Testis (tissue), 2 donors: Measurements from ENCODE around the gene CTSE.

Experiments used
- CTCF ChIP-seq, 3 experiments: fragments of 450-650 bp in 2 of 3; fragments of 200-600 bp in 1 of 3; sonication (generic) in 1 of 3; IDR thresholded peaks; one replicate each; pipeline ENCODE4 v1.5.1; 2016 to 2019; ENCODE audit warnings: antibody characterized with exemption in 3 of 3, mild to moderate bottlenecking in 2 of 3, moderate library complexity in 1 of 3
- POLR2A ChIP-seq: fragments of 450-650 bp; IDR thresholded peaks from one replicate; pipeline ENCODE4 v1.6.1; 2017; ENCODE audit warnings: antibody characterized with exemption, mild to moderate bottlenecking, moderate library complexity

GRCh38 chr1:205992218-205992882 lies 31.3 kb downstream of the CTSE start:
- TF ChIP-seq CTCF (IDR thresholded peaks at IDR 0.05) (no peak), POLR2A (no peak)
